ENCODE data around the gene PEX16.
A peak's percentile ranks its signal among the peaks of the same experiment; 100 is the strongest.
"Not testable (repeated sequence)": the region's sequence is repeated elsewhere in the genome, so short reads cannot be mapped to it uniquely, and the experiment has no call there.

Gene PEX16

GRCh38 chr11:45918331-45918941, 759 bp upstream of the PEX16 start:
- peak; percentile 72 for DNase-seq

GRCh38 chr11:45917286-45917622, 423 bp downstream of the PEX16 start:
- DNase-seq, result no peak

GRCh38 chr11:45915446-45915845, 2.2 kb downstream of the PEX16 start:
- DNase-seq, result no peak

- DNase-seq, result no peak
Observed at GRCh38 chr11:45913942-45914635, 3.6 kb downstream of the PEX16 start.

- DNase-seq, result no peak
Observed at GRCh38 chr11:45913514-45913913, 4.2 kb downstream of the PEX16 start.

GRCh38 chr11:45910623-45911022, 7.1 kb downstream of the PEX16 start:
- DNase-seq, result no peak

GRCh38 chr11:45909594-45910475, 7.8 kb downstream of the PEX16 start:
- no peak for DNase-seq

- DNase-seq, result no peak
Observed at GRCh38 chr11:45907911-45908370, 9.7 kb downstream of the PEX16 start.

GRCh38 chr11:45906965-45907611, 10.6 kb downstream of the PEX16 start, which contains the start of gene FREY1:
Gene FREY1, minus strand, starts transcription at chr11:45907271. Its CDS starts 26 bp downstream, at chr11:45907245.
- DNase-seq, result no peak

GRCh38 chr11:45906096-45906682, 11.5 kb downstream of the PEX16 start:
- no peak for DNase-seq

GRCh38 chr11:45905576-45905975, 12.1 kb downstream of the PEX16 start:
- DNase-seq, result not testable (repeated sequence)

- no peak for DNase-seq
Observed at GRCh38 chr11:45905095-45905494, 12.6 kb downstream of the PEX16 start.

GRCh38 chr11:45904309-45904915, 13.3 kb downstream of the PEX16 start:
- no peak for DNase-seq

- no peak for DNase-seq
Observed at GRCh38 chr11:45902452-45903380, 15.0 kb downstream of the PEX16 start.

- no peak for DNase-seq
Observed at GRCh38 chr11:45901626-45902025, 16.1 kb downstream of the PEX16 start.

- DNase-seq, result no peak
Observed at GRCh38 chr11:45900916-45901617, 16.6 kb downstream of the PEX16 start.

GRCh38 chr11:45900175-45900800, 17.4 kb downstream of the PEX16 start:
- not testable (repeated sequence) for DNase-seq

- peak; percentile 57 for DNase-seq
Observed at GRCh38 chr11:45899448-45900174, 18.1 kb downstream of the PEX16 start.

GRCh38 chr11:45899086-45899447, 18.6 kb downstream of the PEX16 start:
- no peak for DNase-seq

Measured in RPMI8226 (cell line).